OCI-LY7 (cell line): Measurements from ENCODE around the gene CD86. TPM values are rescaled to one million over a fixed set of nuclear protein-coding genes. Genes with fewer than 3 reads are reported as not detected.

Source experiments
- BruUV-seq: library from RNA; stranded (reverse); fragments of 400-500 nt; replicated peaks from 2 replicates; lab custom pipeline; 2021; lab: Mats Ljungman, UMichigan
- CTCF ChIA-PET: fragments of 300-600 bp; sonication (Branson Sonifier 250); formaldehyde crosslinking; loops from one replicate; lab custom pipeline; 2022; ENCODE audit warnings: antibody characterized with exemption; ENCODE audit not compliant: unreplicated experiment; lab: Charles Lee
- POLR2A ChIA-PET: fragments of 300-600 bp; sonication (Branson Sonifier 250); formaldehyde crosslinking; loops from one replicate; lab custom pipeline; 2022; ENCODE audit warnings: antibody characterized with exemption; lab: Charles Lee
- DNase-seq: peaks from one replicate; pipeline ENCODE4 v3.0.0-alpha.2; 2015; ENCODE audit warnings: low spot score
- H2AFZ ChIP-seq: fragments of 200-600 bp; sonication (generic), shearing (Covaris generic); 2 replicates; pipeline ENCODE4 v1.6.1; 2014; ENCODE audit warnings: mild to moderate bottlenecking, antibody characterized with exemption, low read length, moderate library complexity
- H3K27ac ChIP-seq: fragments of 200-600 bp; sonication (generic); 2 replicates; pipeline ENCODE4 v1.5.1; 2014; ENCODE audit warnings: mixed run types, low read depth, mild to moderate bottlenecking, moderate library complexity, low read length, inconsistent platforms; ENCODE audit not compliant: poor library complexity, severe bottlenecking
- H3K36me3 ChIP-seq: fragments of 200-600 bp; sonication (generic); 2 replicates; pipeline ENCODE4 v1.6.1; 2014; ENCODE audit warnings: mild to moderate bottlenecking, antibody characterized with exemption, low read length, moderate library complexity, mixed read lengths; ENCODE audit not compliant: insufficient read depth
- H3K4me1 ChIP-seq: fragments of 200-600 bp; sonication (generic); 2 replicates; pipeline ENCODE4 v1.5.1; 2014; ENCODE audit warnings: mild to moderate bottlenecking, low read length; ENCODE audit not compliant: insufficient read depth, poor library complexity, severe bottlenecking
- H3K4me2 ChIP-seq: fragments of 200-600 bp; sonication (generic); 2 replicates; pipeline ENCODE4 v1.6.1; 2014; ENCODE audit warnings: mild to moderate bottlenecking, low read length
- H3K4me3 ChIP-seq: fragments of 200-600 bp; sonication (generic); 2 replicates; pipeline ENCODE4 v1.5.1; 2014; ENCODE audit warnings: mild to moderate bottlenecking, low read depth, low read length; ENCODE audit not compliant: poor library complexity, severe bottlenecking
- H3K79me2 ChIP-seq: fragments of 200-600 bp; sonication (generic); 2 replicates; pipeline ENCODE4 v1.6.1; 2016; ENCODE audit warnings: low read depth, mild to moderate bottlenecking, low read length, moderate library complexity, mixed read lengths; ENCODE audit not compliant: insufficient read depth
- H3K9me2 ChIP-seq: fragments of 200-600 bp; sonication (generic); 2 replicates; pipeline ENCODE4 v1.6.1; 2016; ENCODE audit warnings: mild to moderate bottlenecking, low read length, mixed read lengths; ENCODE audit not compliant: insufficient read depth
- H3K9me3 ChIP-seq: fragments of 200-600 bp; sonication (generic); 2 replicates; pipeline ENCODE4 v1.6.1; 2014; ENCODE audit warnings: mild to moderate bottlenecking, mixed run types, low read length, mixed read lengths
- H4K20me1 ChIP-seq: fragments of 200-600 bp; sonication (generic); 2 replicates; pipeline ENCODE4 v1.6.1; 2014; ENCODE audit warnings: mild to moderate bottlenecking, antibody characterized with exemption, low read length, moderate library complexity, mixed read lengths; ENCODE audit not compliant: insufficient read depth
- EZH2phosphoT487 ChIP-seq: fragments of 200-600 bp; sonication (generic); IDR thresholded peaks from 2 replicates; pipeline ENCODE4 v1.6.1; 2018; ENCODE audit warnings: low read depth, borderline replicate concordance, mild to moderate bottlenecking, mixed run types, antibody characterized with exemption, low read length, moderate library complexity, mixed read lengths
- intact Hi-C: fragments of 100-400 bp; cut with micrococcal nuclease; formaldehyde crosslinking; loops from one replicate; pipeline ENCODE4 v1.10.0; 2022; ENCODE audit not compliant: unreplicated experiment
- total RNA-seq, 2 experiments: library from RNA; depleted of rRNA in 1 of 2; stranded (reverse); fragments of >200 nt in 1 of 2; shearing (Covaris generic) in 1 of 2; gene quantifications; 2 replicates each; pipeline ENCODE4 v1.2.3, GENCODE V29; 2014 to 2022
- TF ChIP-seq, protein P1 (sequence below): fragments of 200-600 bp; sonication (generic); conservative IDR thresholded peaks from 2 replicates; pipeline ENCODE4 v1.5.1; 2014; ENCODE audit warnings: mild to moderate bottlenecking, antibody characterized with exemption, low read length, moderate library complexity, mixed read lengths

CD86 gene
- total RNA-seq, 2 experiments from 2014 or later, result 13.5 to 18.9 TPM

GRCh38 chr3:122021811-122022401 is 33.3 kb upstream of the CD86 start, which contains the start of gene ILDR1:
TSS of gene ILDR1 (minus strand) at chr3:122022247. CDS start at chr3:122022077, 170 bp downstream.
- peak within 1 kb of the TSS; percentile 71 for H3K4me3 ChIP-seq
- CTCF ChIA-PET, result interaction anchor here (1.1 kb wide), 1 partner anchor 9 kb away, joined by 5 read pairs; no protein-coding TSS in a partner anchor
- peak; percentile 78 for DNase-seq
- intact Hi-C loops, result loop anchor here (2.0 kb wide), 1 partner anchor 55 kb away; no protein-coding TSS in a partner anchor
- peaks cover 7% of the 10 kb centered on the region; the same call in 1 of the 2 replicates for H3K79me2 ChIP-seq
- peak within 1 kb of the TSS; percentile 77 for H3K27ac ChIP-seq
- no peaks in the 10 kb centered on the region for H3K9me3 ChIP-seq
- no peaks in the 10 kb centered on the region for H3K36me3 ChIP-seq
- no peaks in the 10 kb centered on the region for H4K20me1 ChIP-seq
- peaks cover 73% of the 10 kb centered on the region for H3K4me1 ChIP-seq
- no TSS peak for BruUV-seq
- TF ChIP-seq, protein P1, sequence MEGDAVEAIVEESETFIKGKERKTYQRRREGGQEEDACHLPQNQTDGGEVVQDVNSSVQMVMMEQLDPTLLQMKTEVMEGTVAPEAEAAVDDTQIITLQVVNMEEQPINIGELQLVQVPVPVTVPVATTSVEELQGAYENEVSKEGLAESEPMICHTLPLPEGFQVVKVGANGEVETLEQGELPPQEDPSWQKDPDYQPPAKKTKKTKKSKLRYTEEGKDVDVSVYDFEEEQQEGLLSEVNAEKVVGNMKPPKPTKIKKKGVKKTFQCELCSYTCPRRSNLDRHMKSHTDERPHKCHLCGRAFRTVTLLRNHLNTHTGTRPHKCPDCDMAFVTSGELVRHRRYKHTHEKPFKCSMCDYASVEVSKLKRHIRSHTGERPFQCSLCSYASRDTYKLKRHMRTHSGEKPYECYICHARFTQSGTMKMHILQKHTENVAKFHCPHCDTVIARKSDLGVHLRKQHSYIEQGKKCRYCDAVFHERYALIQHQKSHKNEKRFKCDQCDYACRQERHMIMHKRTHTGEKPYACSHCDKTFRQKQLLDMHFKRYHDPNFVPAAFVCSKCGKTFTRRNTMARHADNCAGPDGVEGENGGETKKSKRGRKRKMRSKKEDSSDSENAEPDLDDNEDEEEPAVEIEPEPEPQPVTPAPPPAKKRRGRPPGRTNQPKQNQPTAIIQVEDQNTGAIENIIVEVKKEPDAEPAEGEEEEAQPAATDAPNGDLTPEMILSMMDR, result no peak
- no peak for TF ChIP-seq EZH2phosphoT487
- POLR2A ChIA-PET, result interaction anchor here (1.0 to 7.4 kb wide), 3 partner anchors 10 to 33 kb away, joined by 3 to 47 read pairs (median 13); partner anchors contain the start of gene CD86
- H2AFZ ChIP-seq, result peak within 1 kb of the TSS; percentile 89
- peak within 1 kb of the TSS; percentile 93 for H3K4me2 ChIP-seq
- no peaks in the 10 kb centered on the region for H3K9me2 ChIP-seq

GRCh38 chr3:122023335-122023910 is 31.7 kb upstream of the CD86 start:
- no peaks in the 10 kb centered on the region; the same call in 1 of the 2 replicates for H3K36me3 ChIP-seq
- peak overlapping the region; percentile 89 for H2AFZ ChIP-seq
- TF ChIP-seq, protein P1, result peak; percentile 67
- no peak for TF ChIP-seq EZH2phosphoT487
- peaks cover 73% of the 10 kb centered on the region for H3K4me1 ChIP-seq
- no peaks in the 10 kb centered on the region for H4K20me1 ChIP-seq
- ChIA-PET POLR2A (interaction anchor here (0.9 to 7.4 kb wide), 8 partner anchors 10 to 71 kb away, joined by 3 to 50 read pairs (median 6); no protein-coding TSS in a partner anchor), CTCF (no interaction called here)
- peak overlapping the region; percentile 77 for H3K27ac ChIP-seq
- no TSS peak for BruUV-seq
- H3K79me2 ChIP-seq, result peaks cover 7% of the 10 kb centered on the region; the same call in 1 of the 2 replicates
- DNase-seq, result peak; percentile 59
- peak overlapping the region; percentile 87 for H3K4me2 ChIP-seq
- peak overlapping the region; percentile 51 for H3K4me3 ChIP-seq
- intact Hi-C loops, result loop anchor here (1.0 to 2.0 kb wide), 2 partner anchors 53 to 68 kb away; no protein-coding TSS in a partner anchor
- no peaks in the 10 kb centered on the region for H3K9me2 ChIP-seq
- no peaks in the 10 kb centered on the region for H3K9me3 ChIP-seq
